Measurements from ENCODE around the gene ANLN.

- TF ChIP-seq CTCF (IDR thresholded peaks at IDR 0.05; ENCODE audit: insufficient read depth, low read length, poor library complexity, severe bottlenecking) (no peak), EZH2phosphoT487 (conservative IDR thresholded peaks at IDR 0.05; ENCODE audit: low read length) (no peak)
These were observed 84.8 kb downstream of the ANLN start for GRCh38 chr7:36474283-36475010.

Data from SU-DHL-6 (cell line).